H1 (cell line): Measurements from ENCODE around the gene PIK3R5. TPM values are rescaled to one million over a fixed set of nuclear protein-coding genes. Genes with fewer than 3 reads are reported as not detected.

Experiments used
- CTCF ChIA-PET: fragments of 300-600 bp; sonication (Branson Sonifier 250); formaldehyde crosslinking; loops from one replicate; lab custom pipeline; 2021; ENCODE audit not compliant: partially characterized antibody; lab: Charles Lee
- POLR2A ChIA-PET: fragments of 300-600 bp; sonication (Branson Sonifier 250); formaldehyde crosslinking; loops from one replicate; lab custom pipeline; 2021; ENCODE audit warnings: inconsistent platforms; ENCODE audit not compliant: partially characterized antibody; lab: Charles Lee
- DNase-seq, 2 experiments: peaks; one replicate each; pipeline versions ENCODE4 v3.0.0 to v3.0.0-alpha.2; 2010 to 2022; ENCODE audit warnings: low spot score in 2 of 2, low read depth in 1 of 2, mixed read lengths in 1 of 2
- FAIRE-seq: peaks from 2 replicates; lab custom pipeline; 2011; peaks lifted over from hg19 to GRCh38; lab: Jason Lieb, UNC
- H2AFZ ChIP-seq: 2 replicates; pipeline ENCODE4 v1.8.1; 2012; ENCODE audit warnings: low read length, inconsistent platforms
- H2AK5ac ChIP-seq: 2 replicates; pipeline ENCODE4 v1.6.1; 2013; ENCODE audit warnings: low read depth, low read length
- H2BK120ac ChIP-seq: replicated peaks from 2 replicates; pipeline ENCODE3; 2013; ENCODE audit warnings: low read depth, low read length, inconsistent platforms
- H2BK12ac ChIP-seq: 2 replicates; pipeline ENCODE4 v1.6.1; 2013; ENCODE audit warnings: low read depth, low read length
- H2BK15ac ChIP-seq: 2 replicates; pipeline ENCODE4 v1.6.1; 2013; ENCODE audit warnings: low read length
- H2BK20ac ChIP-seq: 2 replicates; pipeline ENCODE4 v1.6.1; 2013; ENCODE audit warnings: low read length
- H2BK5ac ChIP-seq: 2 replicates; pipeline ENCODE4 v1.6.1; 2013; ENCODE audit warnings: low read depth, low read length
- H3K14ac ChIP-seq: 2 replicates; pipeline ENCODE4 v1.6.1; 2013; ENCODE audit warnings: inconsistent platforms; ENCODE audit not compliant: insufficient read length
- H3K18ac ChIP-seq: 2 replicates; pipeline ENCODE4 v1.6.1; 2013; ENCODE audit warnings: low read length; ENCODE audit errors: extremely low read depth
- H3K23ac ChIP-seq: 2 replicates; pipeline ENCODE4 v1.6.1; 2013; ENCODE audit warnings: inconsistent platforms; ENCODE audit not compliant: insufficient read length
- H3K23me2 ChIP-seq: 2 replicates; pipeline ENCODE4 v1.6.1; 2013; ENCODE audit warnings: low read depth, low read length
- H3K27ac ChIP-seq: 2 replicates; pipeline ENCODE4 v1.6.1; 2011; ENCODE audit warnings: low read depth, low read length, inconsistent platforms
- H3K27me3 ChIP-seq, 4 experiments: replicated peaks in 1 of 4; 1 replicate in 1 of 4; 2 replicates in 3 of 4; pipeline versions ENCODE4 v1.6.1 to v1.8.1; 2011 to 2013; ENCODE audit warnings: low read length in 3 of 4, mild to moderate bottlenecking in 3 of 4, inconsistent platforms in 2 of 4, mixed read lengths in 2 of 4, moderate library complexity in 1 of 4; ENCODE audit not compliant: control insufficient read depth in 3 of 4, insufficient read depth in 3 of 4; ENCODE audit errors: extremely low read depth in 1 of 4
- H3K36me3 ChIP-seq, 4 experiments: 2 replicates each; pipeline versions ENCODE4 v1.6.1 to v1.8.1; 2011 to 2013; ENCODE audit warnings: mild to moderate bottlenecking in 4 of 4, low read length in 3 of 4, moderate library complexity in 2 of 4, control low read depth in 1 of 4, inconsistent platforms in 1 of 4; ENCODE audit not compliant: insufficient read depth in 4 of 4, control insufficient read depth in 2 of 4
- H3K4ac ChIP-seq: replicated peaks from 2 replicates; pipeline ENCODE3; 2013; ENCODE audit warnings: low read length, low read depth, mixed read lengths, inconsistent platforms; ENCODE audit not compliant: insufficient read length
- H3K4me1 ChIP-seq, 4 experiments: replicated peaks in 1 of 4; 1 replicate in 1 of 4; 2 replicates in 3 of 4; pipeline versions ENCODE4 v1.6.1 to v1.8.1; 2011 to 2013; ENCODE audit warnings: low read length in 3 of 4, inconsistent platforms in 2 of 4, mixed read lengths in 1 of 4; ENCODE audit not compliant: insufficient read depth in 4 of 4, control insufficient read depth in 3 of 4
- H3K4me2 ChIP-seq, 2 experiments: 2 replicates each; pipeline versions ENCODE4 v1.6.1 to v1.8.1; 2011 to 2013; ENCODE audit warnings: low read depth in 2 of 2, low read length in 2 of 2, control low read depth in 1 of 2, inconsistent platforms in 1 of 2, mild to moderate bottlenecking in 1 of 2; ENCODE audit not compliant: insufficient read depth in 1 of 2
- H3K4me3 ChIP-seq, 4 experiments: fragments of 200-600, 300-600 bp in 1 of 4; sonication (generic), shearing (Covaris generic), sonication (Bioruptor Twin) in 1 of 4; 2 replicates each; pipeline versions ENCODE4 v1.5.1 to v1.8.1; 2011 to 2016; ENCODE audit warnings: low read length in 4 of 4, low read depth in 3 of 4, control low read depth in 2 of 4, inconsistent platforms in 2 of 4, mild to moderate bottlenecking in 2 of 4, mixed read lengths in 1 of 4, moderate library complexity in 1 of 4; ENCODE audit not compliant: insufficient read depth in 2 of 4; ENCODE audit errors: extremely low read depth in 1 of 4
- H3K56ac ChIP-seq: replicated peaks from 2 replicates; pipeline ENCODE3; 2013; ENCODE audit warnings: low read depth, mild to moderate bottlenecking, mixed read lengths, low read length, inconsistent platforms; ENCODE audit not compliant: insufficient read length
- H3K79me1 ChIP-seq: 2 replicates; pipeline ENCODE4 v1.6.1; 2013; ENCODE audit warnings: low read depth, low read length, control low read depth
- H3K79me2 ChIP-seq, 2 experiments: 2 replicates each; pipeline versions ENCODE4 v1.6.1 to v1.8.1; 2012 to 2013; ENCODE audit warnings: low read length in 2 of 2, mild to moderate bottlenecking in 2 of 2, inconsistent platforms in 1 of 2; ENCODE audit not compliant: insufficient read depth in 2 of 2, control insufficient read depth in 1 of 2
- H3K9ac ChIP-seq, 4 experiments: replicated peaks in 1 of 4; 1 replicate in 1 of 4; 2 replicates in 3 of 4; pipeline versions ENCODE4 v1.6.1 to v1.8.1; 2011 to 2013; ENCODE audit warnings: low read depth in 3 of 4, low read length in 3 of 4, control low read depth in 2 of 4, mild to moderate bottlenecking in 2 of 4, moderate library complexity in 2 of 4, inconsistent platforms in 1 of 4; ENCODE audit errors: extremely low read depth in 1 of 4
- H3K9me3 ChIP-seq, 2 experiments: 2 replicates each; pipeline versions ENCODE4 v1.6.1 to v1.8.1; 2012 to 2013; ENCODE audit warnings: mild to moderate bottlenecking in 2 of 2, moderate library complexity in 2 of 2, control low read depth in 1 of 2, inconsistent platforms in 1 of 2, low read depth in 1 of 2, low read length in 1 of 2, mixed read lengths in 1 of 2; ENCODE audit not compliant: insufficient read depth in 2 of 2
- H4K20me1 ChIP-seq, 2 experiments: replicated peaks in 1 of 2; 2 replicates each; pipeline versions ENCODE3 to v1.8.1; 2011 to 2013; ENCODE audit warnings: inconsistent platforms in 2 of 2, low read length in 2 of 2, mild to moderate bottlenecking in 1 of 2; ENCODE audit not compliant: insufficient read depth in 2 of 2, control insufficient read depth in 1 of 2
- H4K5ac ChIP-seq: 2 replicates; pipeline ENCODE4 v1.6.1; 2013; ENCODE audit warnings: low read length, low read depth, mixed read lengths, inconsistent platforms; ENCODE audit not compliant: insufficient read length
- H4K8ac ChIP-seq: 2 replicates; pipeline ENCODE4 v1.8.0; 2013; ENCODE audit warnings: mild to moderate bottlenecking, moderate library complexity, low read length, inconsistent platforms; ENCODE audit not compliant: insufficient read depth; ENCODE audit errors: extremely low read depth
- H4K91ac ChIP-seq: replicated peaks from 2 replicates; pipeline ENCODE3; 2013; ENCODE audit warnings: low read length, mixed read lengths, inconsistent platforms; ENCODE audit not compliant: insufficient read length
- CEBPB ChIP-seq: IDR thresholded peaks from 2 replicates; pipeline ENCODE4 v1.6.1; 2012; ENCODE audit warnings: low read depth, low read length
- GABPA ChIP-seq: IDR thresholded peaks from 2 replicates; pipeline ENCODE4 v1.6.1; 2011; ENCODE audit warnings: mild to moderate bottlenecking, low read length, moderate library complexity, borderline replicate concordance; ENCODE audit not compliant: insufficient read depth
- POLR2AphosphoS5 ChIP-seq: IDR thresholded peaks from 2 replicates; pipeline ENCODE4 v1.6.1; 2011; ENCODE audit warnings: low read depth, low read length
- POU5F1 ChIP-seq: IDR thresholded peaks from 2 replicates; pipeline ENCODE4 v1.6.1; 2011; ENCODE audit warnings: low read depth, mild to moderate bottlenecking, low read length, moderate library complexity
- RAD21 ChIP-seq, 2 experiments: IDR thresholded peaks in 1 of 2; conservative IDR thresholded peaks in 1 of 2; 2 replicates each; pipeline ENCODE4 v1.6.1; 2011; ENCODE audit warnings: low read depth in 2 of 2, low read length in 2 of 2, improper control_type of control experiment in 1 of 2, inconsistent platforms in 1 of 2, mild to moderate bottlenecking in 1 of 2, moderate library complexity in 1 of 2
- RXRA ChIP-seq: IDR thresholded peaks from 2 replicates; pipeline ENCODE4 v1.6.1; 2011; ENCODE audit warnings: low read depth, mild to moderate bottlenecking, low read length, moderate library complexity; ENCODE audit not compliant: insufficient read depth
- SAP30 ChIP-seq: fragments of 300-600 bp; sonication (generic); IDR thresholded peaks from 2 replicates; pipeline ENCODE4 v1.7.1; 2012; ENCODE audit warnings: low read length, moderate library complexity, mild to moderate bottlenecking, inconsistent platforms; ENCODE audit not compliant: insufficient read depth, insufficient replicate concordance
- SIN3A ChIP-seq, 2 experiments: IDR thresholded peaks in 1 of 2; conservative IDR thresholded peaks in 1 of 2; 2 replicates each; pipeline ENCODE4 v1.6.1; 2011 to 2012; ENCODE audit warnings: low read length in 2 of 2, improper control_type of control experiment in 1 of 2, low read depth in 1 of 2, mild to moderate bottlenecking in 1 of 2
- TAF1 ChIP-seq: IDR thresholded peaks from 2 replicates; pipeline ENCODE4 v1.6.1; 2011; ENCODE audit warnings: mild to moderate bottlenecking, low read depth, low read length
- WGBS, 2 experiments: shearing (Covaris generic) in 1 of 2; methylation state at CpG; one replicate each; pipeline versions ENCODE4 v1.1.6 to v1.1.7; 2013 to 2015; ENCODE audit warnings: low lambda C conversion rate in 2 of 2, mixed read lengths in 2 of 2, inconsistent platforms in 1 of 2, low coverage in 1 of 2, missing lambda C conversion rate in 1 of 2; ENCODE audit not compliant: insufficient replicate concordance in 2 of 2, insufficient coverage in 1 of 2, insufficient read length in 1 of 2; ENCODE audit errors: extremely low coverage in 1 of 2, missing lambda C conversion rate in 1 of 2; 5-methylcytosine and 5-hydroxymethylcytosine counted together
- polyA plus RNA-seq, 7 experiments: library from polyadenylated mRNA; depleted of rRNA in 3 of 7; stranded (reverse) in 5 of 7; unstranded in 2 of 7; fragments of >200 nt in 5 of 7; fragments of 200-250 nt in 2 of 7; gene quantifications; 1 replicate in 5 of 7; 2 replicates in 1 of 7; 4 replicates in 1 of 7; pipeline versions ENCODE4 v1.2.1 to v1.2.3, GENCODE V29; 2011 to 2013; ENCODE audit warnings: missing spikeins in 2 of 7, mixed read lengths in 2 of 7
- total RNA-seq: library from RNA; stranded (reverse); fragmentation: NEBNext Ultra II Directional; extraction: Animal tissue kit (Norgen Biotek cat#: 25700); gene quantifications from 2 replicates; pipeline ENCODE4 v1.2.1, GENCODE V29; 2021
- TF ChIP-seq, protein P1 (sequence below): IDR thresholded peaks from 2 replicates; pipeline ENCODE4 v1.6.1; 2012; ENCODE audit warnings: inconsistent platforms

The PIK3R5 gene
- total and polyA plus RNA-seq, 2 of the 8 experiments (the other 6 are each of a cell fraction or from before 2014, with no cell fraction given) = 2.7 to 4.3 TPM

DNA sequence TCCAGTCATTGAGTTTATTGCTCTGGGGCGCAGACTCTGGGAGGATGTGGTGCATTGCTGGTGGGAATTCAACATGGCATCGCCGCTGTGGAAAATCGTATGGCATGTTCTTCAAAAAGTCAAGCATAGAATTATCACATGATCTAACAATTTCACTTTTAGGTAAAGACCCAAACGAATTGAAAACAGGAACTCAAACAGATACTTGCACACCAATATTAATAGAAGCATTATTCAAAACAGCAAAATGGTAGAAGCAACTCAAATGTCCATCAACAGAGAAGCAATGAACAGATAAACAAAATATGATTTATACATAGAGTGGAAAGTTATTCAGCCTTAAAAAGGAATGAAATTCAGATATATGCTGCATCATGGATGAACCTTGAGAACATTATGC is 113.9 kb downstream of the PIK3R5 start:
- Histone ChIP-seq H4K20me1 (no peaks in the 10 kb centered on the region), H3K56ac (no peak overlapping the region), H3K4me2 (no peak overlapping the region), H4K8ac (no peak overlapping the region), H2BK5ac (no peak overlapping the region), H3K14ac (no peak overlapping the region), H2AFZ (no peak overlapping the region), H2BK15ac (no peak overlapping the region), H3K9me3 (no peaks in the 10 kb centered on the region), H4K91ac (no peak overlapping the region), H3K4me3 (no peak overlapping the region), H3K79me1 (no peaks in the 10 kb centered on the region), H3K27me3 (no peaks in the 10 kb centered on the region), H3K36me3 (no peaks in the 10 kb centered on the region), H4K5ac (no peak overlapping the region), H2BK120ac (no peak overlapping the region), H3K18ac (no peak overlapping the region), H3K79me2 (no peaks in the 10 kb centered on the region), H3K4ac (no peak overlapping the region), H3K27ac (no peak overlapping the region), H2BK20ac (no peak overlapping the region), H2AK5ac (no peak overlapping the region), H2BK12ac (no peak overlapping the region), H3K23ac (no peak overlapping the region), H3K4me1 (peaks cover 0 to 3% (median 0%) of the 10 kb centered on the region in 4 experiments; a peak in 1 of 7 replicates), H3K9ac (no peak overlapping the region), H3K23me2 (no peaks in the 10 kb centered on the region)
- ChIA-PET POLR2A (no interaction called here), CTCF (no interaction called here)
- no peak for FAIRE-seq
- 93% methylated on average over 5 of the region's 5 CpGs; no CpG with 5 or more reads in 1 of the 2 experiments for WGBS, 2 experiments
- DNase-seq = no peak
- TF ChIP-seq SAP30 (no peak), RAD21 (IDR thresholded peaks at IDR 0.05 in 1 of 2, conservative IDR thresholded peaks at IDR 0.05 in 1 of 2; ENCODE audit: low read depth in 2 of 2, low read length in 2 of 2) (no peak), POLR2AphosphoS5 (no peak), RXRA (no peak), SIN3A (conservative IDR thresholded peaks at IDR 0.05 in 1 of 2, IDR thresholded peaks at IDR 0.05 in 1 of 2; ENCODE audit: low read depth in 1 of 2, low read length in 2 of 2) (no peak), GABPA (no peak), TAF1 (no peak), POU5F1 (no peak), CEBPB (no peak)
- TF ChIP-seq, protein P1, sequence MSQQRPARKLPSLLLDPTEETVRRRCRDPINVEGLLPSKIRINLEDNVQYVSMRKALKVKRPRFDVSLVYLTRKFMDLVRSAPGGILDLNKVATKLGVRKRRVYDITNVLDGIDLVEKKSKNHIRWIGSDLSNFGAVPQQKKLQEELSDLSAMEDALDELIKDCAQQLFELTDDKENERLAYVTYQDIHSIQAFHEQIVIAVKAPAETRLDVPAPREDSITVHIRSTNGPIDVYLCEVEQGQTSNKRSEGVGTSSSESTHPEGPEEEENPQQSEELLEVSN = no peak
